ENCODE results near the gene APOL4. TPM values are rescaled to one million over a fixed set of nuclear protein-coding genes. Genes with fewer than 3 reads are reported as not detected.
"Not testable (repeated sequence)": the region's sequence is repeated elsewhere in the genome, so short reads cannot be mapped to it uniquely, and the experiment has no call there.

The APOL4 gene
- total and polyA plus RNA-seq, 9 donors: 8.4 to 22.7 (median 21.0) TPM

DNA sequence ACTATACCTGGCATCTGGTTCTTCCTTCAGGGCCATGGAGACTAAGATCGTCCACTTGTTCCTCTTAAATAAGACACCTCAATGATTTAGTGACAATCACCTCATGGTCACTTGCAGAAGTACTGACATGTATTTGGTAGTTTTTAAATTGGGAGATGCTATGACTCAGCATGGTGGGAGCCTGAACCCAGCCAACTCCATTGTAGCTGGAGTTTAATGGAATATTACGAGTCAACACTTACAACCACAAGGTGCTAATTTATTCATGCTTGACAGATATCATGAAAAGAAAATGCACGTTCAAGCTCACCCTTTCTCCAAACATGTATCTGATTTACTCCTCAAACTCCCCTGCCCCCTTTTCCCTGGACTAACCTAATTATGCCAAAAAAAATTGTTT, 24.4 kb downstream of the APOL4 start:
- H3K27me3 ChIP-seq (ENCODE audit: control insufficient read depth, insufficient read depth, low read length): no peaks in the 10 kb centered on the region
- WGBS (ENCODE audit: insufficient coverage): 58% methylated on average over 2 of the region's 3 CpGs
- no peaks in the 10 kb centered on the region for H3K36me3 ChIP-seq (ENCODE audit: control insufficient read depth, insufficient read depth, low read length)
- no peak for DNase-seq
- H3K27ac ChIP-seq (ENCODE audit: low read length): no peak overlapping the region
- H3K9me3 ChIP-seq (replicated peaks; ENCODE audit: control insufficient read depth, low read depth, low read length): no peaks in the 10 kb centered on the region
- no peak overlapping the region for H3K4me3 ChIP-seq (ENCODE audit: low read length)
- H3K4me1 ChIP-seq (ENCODE audit: control insufficient read depth, insufficient read depth, low read length): peaks cover 8% of the 10 kb centered on the region

DNA sequence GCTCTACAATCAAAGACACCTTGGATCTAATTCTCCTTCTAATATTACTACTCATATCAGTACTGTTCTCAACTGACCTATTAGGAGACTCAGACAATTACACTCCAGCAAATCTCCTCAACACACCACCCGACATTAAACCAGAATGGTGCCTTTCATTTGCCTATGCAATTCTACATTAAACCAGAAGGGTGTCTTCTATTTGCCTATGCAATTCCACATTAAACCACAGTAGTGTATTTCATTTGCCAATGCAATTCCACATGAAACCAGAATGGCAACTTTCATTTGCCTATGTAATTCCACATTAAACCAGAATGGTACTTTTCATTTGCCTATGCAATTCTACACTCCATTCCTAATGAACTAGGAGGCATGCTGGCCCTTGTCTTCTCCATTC, 25.7 kb downstream of the APOL4 start:
- Histone ChIP-seq H3K4me1 (ENCODE audit: control insufficient read depth, insufficient read depth, low read length) (no peaks in the 10 kb centered on the region), H3K9me3 (replicated peaks; ENCODE audit: control insufficient read depth, low read depth, low read length) (no peaks in the 10 kb centered on the region), H3K27ac (ENCODE audit: low read length) (no peak overlapping the region), H3K36me3 (ENCODE audit: control insufficient read depth, insufficient read depth, low read length) (no peaks in the 10 kb centered on the region), H3K27me3 (ENCODE audit: control insufficient read depth, insufficient read depth, low read length) (no peaks in the 10 kb centered on the region), H3K4me3 (ENCODE audit: low read length) (no peak overlapping the region)
- 56% methylated on average over 1 of the region's 1 CpG for WGBS (ENCODE audit: insufficient coverage)
- no peak for DNase-seq

DNA sequence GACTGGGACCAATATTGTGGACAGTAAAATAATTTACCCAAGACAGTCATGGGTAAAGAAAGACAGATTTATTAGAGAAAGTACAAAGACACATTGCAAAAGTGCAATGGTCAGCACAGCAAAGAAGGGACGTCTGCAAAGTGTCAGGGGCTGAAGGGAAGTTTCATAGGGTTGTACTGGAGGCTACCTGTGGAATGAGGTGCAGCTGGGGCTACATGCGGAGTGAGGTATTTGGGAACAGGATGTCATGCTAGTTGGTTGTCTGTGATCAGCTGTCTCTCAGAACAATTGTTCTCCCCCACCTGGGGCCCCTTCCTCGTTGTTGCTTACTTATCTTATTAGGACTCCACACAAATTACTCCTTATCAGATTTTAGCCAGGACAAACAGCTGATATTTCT, 29.7 kb downstream of the APOL4 start:
- no peaks in the 10 kb centered on the region for H3K27me3 ChIP-seq (ENCODE audit: control insufficient read depth, insufficient read depth, low read length)
- no peak for DNase-seq
- H3K27ac ChIP-seq (ENCODE audit: low read length): no peak overlapping the region
- H3K4me1 ChIP-seq (ENCODE audit: control insufficient read depth, insufficient read depth, low read length): no peaks in the 10 kb centered on the region
- no peaks in the 10 kb centered on the region for H3K9me3 ChIP-seq (replicated peaks; ENCODE audit: control insufficient read depth, low read depth, low read length)
- WGBS (ENCODE audit: insufficient coverage): 18% methylated on average over 1 of the region's 3 CpGs
- H3K4me3 ChIP-seq (ENCODE audit: low read length): no peak overlapping the region
- no peaks in the 10 kb centered on the region for H3K36me3 ChIP-seq (ENCODE audit: control insufficient read depth, insufficient read depth, low read length)

DNA sequence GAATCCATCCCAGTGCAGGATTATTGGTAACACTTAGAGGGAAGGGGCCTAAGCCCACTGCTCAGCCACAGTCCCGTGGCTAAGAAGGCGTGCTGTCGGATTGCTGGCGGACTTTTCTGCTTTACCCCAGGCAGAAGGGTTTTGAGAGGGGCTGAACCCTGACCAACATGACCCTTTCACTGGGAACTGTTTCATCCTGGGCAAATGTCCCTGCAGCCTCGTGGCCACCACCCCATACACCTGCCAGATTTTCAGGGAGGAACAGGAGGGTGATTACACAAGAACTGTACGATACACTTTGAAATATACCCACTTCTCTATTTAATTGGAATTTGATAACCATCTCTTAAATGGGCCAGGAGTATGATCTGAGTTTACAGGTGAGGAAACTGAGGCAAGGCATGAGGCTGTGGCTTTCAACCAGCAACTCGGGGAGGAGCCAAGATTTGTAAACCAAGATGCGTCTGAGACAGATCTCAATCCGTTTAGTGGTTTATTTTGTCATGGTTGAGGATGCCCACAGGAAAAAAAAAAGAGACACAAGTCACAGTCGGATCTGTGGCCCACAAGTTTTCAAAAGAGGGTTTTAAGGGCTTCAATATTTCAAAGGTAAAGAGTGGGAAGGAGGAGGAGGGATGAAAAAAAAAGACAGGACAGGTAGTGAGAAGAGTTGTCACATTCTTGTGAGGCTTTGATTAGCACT, 34.9 kb downstream of the APOL4 start:
- Histone ChIP-seq H3K9me3 (replicated peaks; ENCODE audit: control insufficient read depth, low read depth, low read length) (no peaks in the 10 kb centered on the region), H3K4me3 (ENCODE audit: low read length) (no peak overlapping the region), H3K4me1 (ENCODE audit: control insufficient read depth, insufficient read depth, low read length) (peaks cover 11% of the 10 kb centered on the region), H3K27me3 (ENCODE audit: control insufficient read depth, insufficient read depth, low read length) (no peaks in the 10 kb centered on the region), H3K36me3 (ENCODE audit: control insufficient read depth, insufficient read depth, low read length) (no peaks in the 10 kb centered on the region), H3K27ac (ENCODE audit: low read length) (no peak overlapping the region)
- DNase-seq: no peak
- WGBS (ENCODE audit: insufficient coverage): 84% methylated on average over 8 of the region's 10 CpGs

DNA sequence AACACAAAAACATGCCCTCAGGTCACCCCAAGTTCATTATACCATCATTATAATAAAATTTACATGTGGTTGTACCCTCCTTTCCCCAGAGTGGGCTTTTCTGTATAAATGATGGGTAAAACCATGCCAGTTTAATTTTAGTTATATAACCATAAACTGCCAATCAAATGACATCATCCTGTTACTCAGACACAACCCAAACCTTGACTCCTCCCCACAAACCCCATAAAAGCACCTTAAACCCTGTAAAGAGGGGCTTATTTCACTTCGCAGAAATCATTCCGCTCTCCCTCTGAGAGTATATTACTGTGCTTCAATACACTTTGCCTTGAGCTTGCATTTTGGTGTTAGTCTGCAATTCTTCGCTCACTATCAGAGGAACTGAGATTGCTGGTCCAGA, 35.5 kb downstream of the APOL4 start:
- H3K27me3 ChIP-seq (ENCODE audit: control insufficient read depth, insufficient read depth, low read length): no peaks in the 10 kb centered on the region
- WGBS (ENCODE audit: insufficient coverage): no CpG with 5 or more reads among the region's 3 CpGs
- H3K36me3 ChIP-seq (ENCODE audit: control insufficient read depth, insufficient read depth, low read length): no peaks in the 10 kb centered on the region
- H3K4me3 ChIP-seq (ENCODE audit: low read length): no peak overlapping the region
- DNase-seq: no peak
- no peaks in the 10 kb centered on the region for H3K9me3 ChIP-seq (replicated peaks; ENCODE audit: control insufficient read depth, low read depth, low read length)
- peaks cover 16% of the 10 kb centered on the region for H3K4me1 ChIP-seq (ENCODE audit: control insufficient read depth, insufficient read depth, low read length)
- no peak overlapping the region for H3K27ac ChIP-seq (ENCODE audit: low read length)

DNA sequence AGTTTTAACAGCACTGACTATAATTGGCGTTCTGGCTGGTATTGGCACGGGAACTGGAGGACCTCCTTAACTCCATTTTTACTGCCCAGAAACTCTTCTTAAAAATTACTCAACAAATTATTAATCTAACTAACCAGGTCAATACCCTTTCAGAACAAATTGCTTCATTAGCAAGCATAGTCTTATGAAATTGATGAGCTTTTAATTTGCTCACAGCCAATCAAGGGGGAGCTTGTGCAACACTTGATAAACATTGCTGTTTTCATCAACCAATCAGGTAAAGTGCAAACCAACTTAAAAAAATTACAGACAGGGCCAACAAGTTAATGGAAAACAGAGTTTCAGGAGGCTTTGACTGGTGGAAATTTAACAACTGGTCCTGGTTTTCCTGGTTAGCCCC, 36.5 kb downstream of the APOL4 start:
- H3K4me1 ChIP-seq (ENCODE audit: control insufficient read depth, insufficient read depth, low read length): peaks cover 25% of the 10 kb centered on the region
- 76% methylated on average over 2 of the region's 2 CpGs for WGBS (ENCODE audit: insufficient coverage)

DNA sequence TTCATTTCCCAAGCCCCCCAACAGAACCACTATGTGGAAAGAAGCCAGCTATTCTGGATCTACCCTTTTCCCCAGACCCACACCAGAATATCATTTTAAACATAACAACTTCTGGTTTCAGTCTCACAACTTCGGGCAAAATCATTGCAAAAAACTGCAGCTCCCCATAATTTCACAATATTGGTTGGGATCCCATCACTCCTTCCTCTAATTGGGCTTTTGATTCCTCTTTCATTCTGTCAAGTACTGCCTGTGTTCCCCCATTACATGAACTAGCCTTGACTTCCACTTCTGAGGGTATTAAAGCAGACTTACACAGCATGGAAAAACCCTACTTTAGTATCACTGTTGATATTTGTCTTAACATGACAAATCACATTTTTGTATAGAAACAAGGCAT, 37.0 kb downstream of the APOL4 start:
- DNase-seq: peak; percentile 55
- H3K4me1 ChIP-seq (ENCODE audit: control insufficient read depth, insufficient read depth, low read length): peaks cover 30% of the 10 kb centered on the region
- 100% methylated on average over 1 of the region's 1 CpG for WGBS (ENCODE audit: insufficient coverage)
- H3K27ac ChIP-seq (ENCODE audit: low read length): no peak overlapping the region
- no peak overlapping the region for H3K4me3 ChIP-seq (ENCODE audit: low read length)
- H3K27me3 ChIP-seq (ENCODE audit: control insufficient read depth, insufficient read depth, low read length): no peaks in the 10 kb centered on the region
- no peaks in the 10 kb centered on the region for H3K36me3 ChIP-seq (ENCODE audit: control insufficient read depth, insufficient read depth, low read length)
- H3K9me3 ChIP-seq (replicated peaks; ENCODE audit: control insufficient read depth, low read depth, low read length): no peaks in the 10 kb centered on the region

More for the DNA sequence above, 36.5 kb downstream of the APOL4 start:
- H3K9me3 ChIP-seq (replicated peaks; ENCODE audit: control insufficient read depth, low read depth, low read length): no peaks in the 10 kb centered on the region
- H3K27me3 ChIP-seq (ENCODE audit: control insufficient read depth, insufficient read depth, low read length): no peaks in the 10 kb centered on the region
- no peak overlapping the region for H3K4me3 ChIP-seq (ENCODE audit: low read length)
- no peak overlapping the region for H3K27ac ChIP-seq (ENCODE audit: low read length)
- DNase-seq: no peak
- H3K36me3 ChIP-seq (ENCODE audit: control insufficient read depth, insufficient read depth, low read length): no peaks in the 10 kb centered on the region

DNA sequence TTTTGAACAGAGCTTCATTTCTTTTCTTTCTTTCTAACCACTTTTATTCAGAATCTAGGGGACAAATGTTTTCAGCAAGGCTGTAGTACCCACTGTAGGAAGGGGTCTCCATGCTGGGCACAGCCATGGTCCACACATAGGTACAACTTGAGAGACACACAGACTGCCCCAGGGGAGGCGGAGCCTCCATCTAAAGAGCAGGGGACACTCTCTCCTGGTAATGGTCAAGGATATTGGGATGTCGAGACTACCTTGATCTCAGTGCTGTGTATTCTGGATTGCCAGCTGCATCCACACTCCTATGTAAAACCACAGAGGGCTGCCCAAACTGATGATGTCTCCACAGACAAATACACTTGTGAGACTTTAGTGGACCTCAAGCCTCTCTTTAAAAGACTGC, 38.1 kb downstream of the APOL4 start:
- 82% methylated on average over 2 of the region's 2 CpGs for WGBS (ENCODE audit: insufficient coverage)
- no peak for DNase-seq
- H3K4me1 ChIP-seq (ENCODE audit: control insufficient read depth, insufficient read depth, low read length): peaks cover 38% of the 10 kb centered on the region
- no peaks in the 10 kb centered on the region for H3K36me3 ChIP-seq (ENCODE audit: control insufficient read depth, insufficient read depth, low read length)
- H3K27me3 ChIP-seq (ENCODE audit: control insufficient read depth, insufficient read depth, low read length): no peaks in the 10 kb centered on the region
- no peaks in the 10 kb centered on the region for H3K9me3 ChIP-seq (replicated peaks; ENCODE audit: control insufficient read depth, low read depth, low read length)
- no peak overlapping the region for H3K4me3 ChIP-seq (ENCODE audit: low read length)
- H3K27ac ChIP-seq (ENCODE audit: low read length): no peak overlapping the region

DNA sequence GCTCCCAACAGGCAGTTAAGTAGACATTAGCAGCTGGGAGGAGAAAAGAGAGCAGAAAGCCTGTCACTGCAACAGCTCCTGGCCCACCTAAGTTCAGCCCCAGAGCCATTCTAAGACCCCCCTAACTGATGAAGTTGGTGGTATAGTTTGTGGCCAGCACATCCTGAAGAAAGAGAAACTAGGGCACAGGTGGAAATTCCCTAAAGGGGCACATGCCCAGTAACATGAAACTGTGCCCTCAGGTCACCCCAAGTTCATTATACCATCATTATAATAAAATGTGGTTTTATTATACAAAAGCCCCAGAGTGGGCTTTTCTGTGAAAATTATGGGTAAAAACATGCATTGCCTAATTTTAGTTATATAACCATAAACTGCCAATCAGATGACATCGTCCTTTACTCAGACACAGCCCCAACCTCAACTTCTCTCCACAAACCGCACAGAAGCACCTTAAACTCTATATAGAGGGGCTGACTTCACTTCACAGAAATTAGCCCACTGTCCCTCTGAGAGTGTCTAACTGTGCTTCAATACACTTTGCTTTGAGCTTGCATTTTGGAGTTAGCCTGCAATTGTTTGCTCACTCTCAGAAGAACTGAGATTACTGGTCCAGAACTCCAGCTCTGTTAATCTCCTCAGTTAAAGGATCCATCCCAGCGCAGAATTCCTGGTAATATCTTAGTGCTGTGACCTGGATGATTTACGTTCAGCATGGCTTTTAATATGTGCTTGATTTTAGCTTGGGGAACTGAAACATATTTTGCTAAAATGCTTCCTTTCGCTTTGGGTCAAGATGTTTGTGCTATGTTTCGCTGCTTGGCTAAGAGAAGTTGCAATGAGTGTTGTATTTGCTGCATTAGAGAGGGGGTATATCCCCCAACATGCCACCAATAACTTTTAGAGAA, 39.2 kb downstream of the APOL4 start:
- peak overlapping the region; percentile 68 for H3K27ac ChIP-seq (ENCODE audit: low read length)

DNA sequence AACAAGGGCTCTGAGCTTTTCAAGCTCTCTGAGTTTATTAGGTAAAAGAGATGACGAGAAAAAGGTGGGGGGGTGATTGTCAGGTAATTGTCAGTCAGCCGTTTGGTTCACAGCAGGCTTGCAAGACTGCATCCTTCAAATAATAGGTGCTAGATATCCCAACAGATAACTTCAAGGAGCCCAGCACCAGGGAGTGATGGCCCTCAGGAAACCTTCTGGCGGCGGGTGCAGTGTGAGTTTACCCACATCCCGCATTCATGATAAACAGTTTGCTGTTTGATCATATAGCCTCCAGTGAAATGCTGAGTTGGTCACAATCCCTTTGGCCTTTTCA, 39.8 kb downstream of the APOL4 start:
- not testable (repeated sequence) for DNase-seq; H3K4me3 ChIP-seq (ENCODE audit: low read length); H3K36me3 ChIP-seq (ENCODE audit: control insufficient read depth, insufficient read depth, low read length); H3K27me3 ChIP-seq (ENCODE audit: control insufficient read depth, insufficient read depth, low read length); H3K9me3 ChIP-seq (replicated peaks; ENCODE audit: control insufficient read depth, low read depth, low read length)
- peak overlapping the region; percentile 47 for H3K27ac ChIP-seq (ENCODE audit: low read length)
- peaks cover 44% of the 10 kb centered on the region for H3K4me1 ChIP-seq (ENCODE audit: control insufficient read depth, insufficient read depth, low read length)
- WGBS (ENCODE audit: insufficient coverage): 20% methylated on average over 1 of the region's 5 CpGs

More for the DNA sequence above, 39.2 kb downstream of the APOL4 start:
- WGBS (ENCODE audit: insufficient coverage): 58% methylated on average over 2 of the region's 6 CpGs
- Histone ChIP-seq H3K4me3 (ENCODE audit: low read length) (no peak overlapping the region), H3K36me3 (ENCODE audit: control insufficient read depth, insufficient read depth, low read length) (no peaks in the 10 kb centered on the region), H3K27me3 (ENCODE audit: control insufficient read depth, insufficient read depth, low read length) (no peaks in the 10 kb centered on the region), H3K9me3 (replicated peaks; ENCODE audit: control insufficient read depth, low read depth, low read length) (no peaks in the 10 kb centered on the region), H3K4me1 (ENCODE audit: control insufficient read depth, insufficient read depth, low read length) (peaks cover 40% of the 10 kb centered on the region)
- peak; percentile 53 for DNase-seq

Data from muscle of leg (tissue), 11 donors.